ENCODE results near the gene CLK2. TPM values are rescaled to one million over a fixed set of nuclear protein-coding genes. Genes with fewer than 3 reads are reported as not detected.
"Not testable (repeated sequence)": the region's sequence is repeated elsewhere in the genome, so short reads cannot be mapped to it uniquely, and the experiment has no call there.

CLK2 gene
- total RNA-seq, 2 donors from 2014 or later = 69.8 to 82.3 TPM

- Histone ChIP-seq H3K9ac (ENCODE audit: extremely low read depth, low read length, poor library complexity, severe bottlenecking) (no peak overlapping the region), H3K4me1 (ENCODE audit: control insufficient read depth, insufficient read depth, low read length) (no peaks in the 10 kb centered on the region), H3K27ac (ENCODE audit: low read depth, low read length) (no peak overlapping the region), H3K4me3 (ENCODE audit: low read length) (peak overlapping the region; percentile 51), H3K9me3 (ENCODE audit: control insufficient read depth, low read length) (no peaks in the 10 kb centered on the region), H3K27me3 (ENCODE audit: control insufficient read depth, insufficient read depth, low read length, poor library complexity, severe bottlenecking) (no peaks in the 10 kb centered on the region), H3K36me3 (ENCODE audit: control insufficient read depth, insufficient read depth, low read length) (no peaks in the 10 kb centered on the region)
- peaks cover 5% of the 10 kb centered on the region for H3K36me3 Mint-ChIP-seq (ENCODE audit: low read depth)
- H3K27ac Mint-ChIP-seq = peak overlapping the region; percentile 83
- H3K4me1 Mint-ChIP-seq = peaks cover 3% of the 10 kb centered on the region
- peak overlapping the region; percentile 39 for H3K4me3 Mint-ChIP-seq
- TF ChIP-seq CTCF (conservative IDR thresholded peaks at IDR 0.05) = no peak
- WGBS, 2 experiments (ENCODE audit: insufficient coverage in 1 of 2, insufficient read length in 1 of 2) = 69% methylated on average over 7 of the region's 7 CpGs; no CpG with 5 or more reads in 1 of the 2 experiments
- no peaks in the 10 kb centered on the region for H3K27me3 Mint-ChIP-seq (ENCODE audit: insufficient read depth)
- H3K9me3 Mint-ChIP-seq = no peaks in the 10 kb centered on the region
- peak; percentile 84 for DNase-seq
Measured at GRCh38 chr1:155218854-155219591, 54.3 kb downstream of the CLK2 start.

DNA sequence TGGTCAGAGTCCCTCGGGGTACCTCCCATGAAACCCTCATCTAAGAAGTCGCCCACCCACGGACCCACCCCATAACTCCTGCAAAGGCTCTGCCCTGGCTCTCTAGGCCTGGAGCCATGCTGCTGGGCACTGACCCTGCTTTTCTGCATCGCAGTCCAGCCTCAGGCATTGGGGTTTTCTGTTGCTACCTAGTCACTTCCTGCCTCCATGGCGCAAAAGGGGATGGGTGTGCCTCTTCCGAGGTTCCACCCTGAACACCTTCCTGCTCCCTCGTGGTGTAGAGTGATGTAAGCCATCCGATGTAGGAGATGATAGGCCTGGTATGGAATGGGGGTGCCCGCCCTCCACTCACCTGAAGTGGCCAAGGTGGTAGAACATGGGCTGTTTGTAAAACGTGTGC lies 58.6 kb downstream of the CLK2 start:
- not testable (repeated sequence) for H3K27me3 Mint-ChIP-seq (ENCODE audit: insufficient read depth); H3K36me3 Mint-ChIP-seq (ENCODE audit: low read depth); H3K36me3 ChIP-seq (ENCODE audit: control insufficient read depth, insufficient read depth, low read length); H3K4me3 Mint-ChIP-seq; H3K27me3 ChIP-seq (ENCODE audit: control insufficient read depth, insufficient read depth, low read length, poor library complexity, severe bottlenecking); DNase-seq; H3K27ac Mint-ChIP-seq; H3K27ac ChIP-seq (ENCODE audit: low read depth, low read length); H3K4me1 ChIP-seq (ENCODE audit: control insufficient read depth, insufficient read depth, low read length); H3K4me1 Mint-ChIP-seq; H3K9me3 Mint-ChIP-seq; H3K4me3 ChIP-seq (ENCODE audit: low read length); H3K9ac ChIP-seq (ENCODE audit: extremely low read depth, low read length, poor library complexity, severe bottlenecking); H3K9me3 ChIP-seq (ENCODE audit: control insufficient read depth, low read length)
- WGBS, 2 experiments (ENCODE audit: insufficient coverage in 1 of 2, insufficient read length in 1 of 2) = 95% methylated on average over 3 of the region's 10 CpGs; no CpG with 5 or more reads in 1 of the 2 experiments

Other genes with a start within 250 kb of the CLK2 start
- 1 to 10 TPM in 1 of 2 donors, under 1 TPM in 1; 0.44 to 2.0 TPM for gene DCST2, start 239.7 kb downstream of the CLK2 start, total RNA-seq
- gene DCST1, start 239.7 kb downstream of the CLK2 start, total RNA-seq = not detected
- 10 to 100 TPM; 13.4 to 16.5 TPM for gene ADAM15, start 222.2 kb downstream of the CLK2 start, total RNA-seq
- gene EFNA4, start 209.8 kb downstream of the CLK2 start, total RNA-seq = 10 to 100 TPM; 15.9 to 17.9 TPM
- 1 to 10 TPM; 3.1 to 6.0 TPM for gene EFNA3, start 194.7 kb downstream of the CLK2 start, total RNA-seq
- gene EFNA1, start 145.6 kb downstream of the CLK2 start, total RNA-seq = 1 to 10 TPM; 3.6 to 5.0 TPM
- 10 to 100 TPM; 25.1 to 29.8 TPM for gene SLC50A1, start 137.7 kb downstream of the CLK2 start, total RNA-seq
- 10 to 100 TPM; 48.8 to 73.4 TPM for gene DPM3, start 133.0 kb downstream of the CLK2 start, total RNA-seq
- 100 to 1,000 TPM; 143 to 152 TPM for gene KRTCAP2, start 100.2 kb downstream of the CLK2 start, total RNA-seq
- 1 to 10 TPM; 5.1 to 7.1 TPM for gene TRIM46, start 99.7 kb downstream of the CLK2 start, total RNA-seq
- 10 to 100 TPM; 17.6 to 27.9 TPM for gene THBS3, start 65.6 kb downstream of the CLK2 start, total RNA-seq
- gene MTX1, start 64.8 kb downstream of the CLK2 start, total RNA-seq = 10 to 100 TPM; 47.3 to 63.2 TPM
- 10 to 100 TPM; 49.5 to 65.9 TPM for gene ENTREP3, start 18.0 kb downstream of the CLK2 start, total RNA-seq
- gene SCAMP3, start 11.1 kb downstream of the CLK2 start, total RNA-seq = 10 to 100 TPM; 56.1 TPM
- 1 to 10 TPM; 8.7 to 9.2 TPM for gene HCN3, start 4.0 kb upstream of the CLK2 start, total RNA-seq
- under 1 TPM in 1 of 2 donors, not detected in 1; 0.40 TPM for gene PKLR, start 27.9 kb upstream of the CLK2 start, total RNA-seq
- 100 to 1,000 TPM; 247 to 250 TPM for gene FDPS, start 35.4 kb upstream of the CLK2 start, total RNA-seq
- gene RUSC1, start 47.4 kb upstream of the CLK2 start, total RNA-seq = 10 to 100 TPM; 74.5 to 83.8 TPM